ENCODE measurements around the gene PRTN3.
"Not testable (repeated sequence)": the region's sequence is repeated elsewhere in the genome, so short reads cannot be mapped to it uniquely, and the experiment has no call there.

The PRTN3 gene

DNA sequence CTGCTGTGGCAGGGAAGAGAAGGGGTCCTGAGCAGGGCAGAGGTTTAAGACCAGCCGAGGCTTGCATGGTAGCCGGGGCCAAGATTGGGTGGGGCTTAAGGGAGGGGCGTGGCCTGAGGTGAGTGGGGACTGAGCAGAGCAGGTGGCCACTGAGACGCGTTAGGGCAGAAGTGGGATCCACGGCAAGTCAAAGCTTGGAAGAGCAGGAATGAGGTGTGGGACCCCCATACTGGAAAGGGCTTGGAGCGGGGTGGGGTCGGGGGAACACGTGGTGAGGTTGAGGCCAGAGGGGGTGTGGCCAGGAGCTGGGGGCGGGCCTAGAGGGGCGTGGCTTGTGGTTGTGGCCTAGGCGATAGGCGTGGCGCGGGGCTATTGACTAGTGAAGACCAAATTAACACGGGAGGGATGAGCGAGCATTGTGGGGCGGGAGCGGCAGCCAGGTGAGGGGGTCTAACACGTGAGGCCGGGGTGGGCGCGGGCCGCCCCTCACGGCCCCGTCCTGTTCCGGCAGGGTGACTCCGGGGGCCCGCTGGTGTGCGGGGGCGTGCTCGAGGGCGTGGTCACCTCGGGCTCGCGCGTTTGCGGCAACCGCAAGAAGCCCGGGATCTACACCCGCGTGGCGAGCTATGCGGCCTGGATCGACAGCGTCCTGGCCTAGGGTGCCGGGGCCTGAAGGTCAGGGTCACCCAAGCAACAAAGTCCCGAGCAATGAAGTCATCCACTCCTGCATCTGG, 21.9 kb downstream of the PRTN3 start:
- DNase-seq (ENCODE audit: extremely low read depth in 1 of 2, low read depth in 1 of 2): peak; percentile 49 to 70

DNA sequence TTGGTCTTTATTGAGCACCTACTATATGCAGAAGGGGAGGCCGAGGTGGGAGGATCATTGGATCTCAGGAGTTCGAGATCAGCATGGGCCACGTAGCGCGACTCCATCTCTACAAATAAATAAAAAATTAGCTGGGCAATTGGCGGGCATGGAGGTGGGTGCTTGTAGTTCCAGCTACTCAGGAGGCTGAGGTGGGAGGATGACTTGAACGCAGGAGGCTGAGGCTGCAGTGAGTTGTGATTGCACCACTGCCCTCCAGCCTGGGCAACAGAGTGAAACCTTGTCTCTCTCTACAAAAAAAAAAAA, 22.5 kb downstream of the PRTN3 start:
- no peak for DNase-seq (ENCODE audit: extremely low read depth in 1 of 2, low read depth in 1 of 2)

DNA sequence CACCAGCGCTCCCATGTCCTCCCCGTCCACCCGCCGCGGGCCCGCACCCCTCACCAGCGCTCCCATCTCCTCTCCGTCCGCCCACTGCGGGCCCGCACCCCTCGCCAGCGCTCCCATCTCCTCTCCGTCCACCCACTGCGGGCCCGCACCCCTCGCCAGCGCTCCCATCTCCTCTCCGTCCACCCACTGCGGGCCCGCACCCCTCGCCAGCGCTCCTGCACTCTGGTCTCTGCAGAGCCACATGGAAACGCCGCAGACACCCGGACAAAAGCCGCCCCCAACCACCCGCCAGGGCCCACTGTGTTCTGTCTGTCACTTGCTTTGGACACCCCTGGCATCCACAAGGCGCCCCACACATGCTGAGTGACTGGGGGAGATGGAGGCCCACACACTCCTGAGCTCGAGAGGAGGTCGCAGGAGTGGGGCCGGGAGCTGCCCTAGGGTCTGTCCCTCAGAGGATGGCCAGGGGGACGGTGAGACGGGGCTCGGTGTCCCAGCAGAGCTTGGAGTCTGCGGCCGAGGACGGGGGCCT, 26.0 kb downstream of the PRTN3 start:
- no peak for DNase-seq (ENCODE audit: extremely low read depth in 1 of 2, low read depth in 1 of 2)

DNA sequence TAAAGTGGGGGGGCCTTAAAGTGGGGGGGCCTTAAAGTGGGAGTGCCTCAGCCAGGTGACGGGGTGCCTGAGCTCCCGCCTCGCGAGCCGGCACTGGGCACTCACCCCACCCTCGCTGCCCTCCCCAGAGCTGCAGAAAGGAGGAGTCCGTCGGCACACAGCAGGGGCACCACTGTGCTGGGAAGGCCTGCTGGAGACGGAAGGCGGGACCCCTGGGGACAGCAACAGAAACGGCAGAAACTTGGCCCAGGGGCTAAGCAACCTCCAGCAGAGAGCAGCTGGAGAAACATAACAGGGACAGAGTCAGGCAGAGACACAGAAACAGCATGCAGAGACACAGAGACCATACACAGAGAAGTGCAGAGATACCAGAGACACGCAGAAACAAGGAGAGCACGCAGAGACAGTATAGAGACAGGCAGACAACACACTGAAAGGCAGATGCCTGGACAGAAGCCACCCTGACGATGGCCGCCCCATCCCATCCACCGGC, 26.5 kb downstream of the PRTN3 start:
- no peak for DNase-seq (ENCODE audit: extremely low read depth in 1 of 2, low read depth in 1 of 2)

DNA sequence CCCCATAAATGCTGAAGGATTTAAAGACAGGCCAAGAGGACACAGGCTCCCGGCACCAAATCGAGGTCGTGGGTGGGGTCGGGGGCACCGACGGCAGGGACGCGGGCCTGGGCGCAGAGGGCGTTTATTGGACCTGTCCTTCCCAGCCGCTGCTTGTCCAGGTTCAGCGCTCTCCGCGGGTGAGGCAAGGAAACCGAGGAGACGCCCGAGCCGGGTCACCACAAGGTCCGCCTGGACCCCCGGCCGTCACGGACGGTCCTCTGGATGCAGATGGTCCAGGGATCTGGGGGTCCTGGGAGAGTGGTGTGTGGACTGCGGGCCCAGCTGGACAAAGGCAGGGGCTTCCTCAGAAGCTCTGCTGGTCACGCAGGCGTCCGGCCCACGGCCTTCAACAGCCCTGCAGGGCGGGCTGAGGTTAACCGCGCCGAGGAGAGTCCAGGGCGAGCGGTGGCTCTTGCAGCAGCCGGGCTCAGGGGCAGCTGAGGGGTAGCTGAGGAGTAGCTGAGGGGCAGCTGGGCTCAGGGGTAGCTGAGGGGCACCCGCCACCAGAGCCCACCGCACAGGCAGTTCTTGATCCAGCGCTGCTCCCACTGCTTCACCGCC, 27.2 kb downstream of the PRTN3 start:
- DNase-seq (ENCODE audit: extremely low read depth in 1 of 2, low read depth in 1 of 2): no peak

DNA sequence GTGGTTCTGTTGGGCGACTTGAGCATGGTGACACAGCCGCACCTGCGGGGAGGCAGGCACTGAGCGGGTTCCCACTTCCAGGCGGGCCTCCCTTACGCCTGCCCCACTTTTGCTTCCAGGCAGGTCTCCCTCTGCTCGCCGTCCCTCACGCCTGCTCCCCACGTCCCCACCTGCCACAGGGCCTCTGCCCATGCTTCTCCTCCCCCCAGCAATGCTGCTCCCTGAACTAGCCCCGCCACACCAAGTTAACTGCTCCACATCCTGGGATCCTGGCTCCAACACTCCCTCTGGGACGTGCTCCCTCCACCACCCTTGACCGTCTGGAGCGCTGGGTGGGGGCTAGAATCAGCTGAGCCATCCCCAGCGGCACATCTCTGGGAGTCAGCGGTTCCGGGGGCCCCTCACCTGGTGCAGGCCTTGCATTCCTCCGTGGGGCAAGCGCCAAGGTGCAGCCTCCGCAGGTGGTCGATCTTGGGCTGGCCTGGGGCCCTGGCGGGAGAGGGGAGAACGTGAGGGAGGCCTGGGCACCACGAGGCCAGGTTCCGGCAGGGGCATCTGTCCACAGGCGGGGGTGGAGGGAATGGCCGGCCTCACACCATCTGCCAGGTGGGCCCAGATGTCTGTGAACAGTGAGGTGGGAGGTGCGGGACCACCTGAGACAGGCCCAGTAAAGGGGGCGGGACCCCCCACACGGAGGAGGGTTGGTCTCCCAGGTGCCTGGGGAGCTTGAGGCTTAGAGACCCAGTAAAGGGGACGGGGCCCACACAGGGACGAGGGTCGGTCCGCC, 27.9 kb downstream of the PRTN3 start:
- no peak for DNase-seq (ENCODE audit: extremely low read depth in 1 of 2, low read depth in 1 of 2)

DNA sequence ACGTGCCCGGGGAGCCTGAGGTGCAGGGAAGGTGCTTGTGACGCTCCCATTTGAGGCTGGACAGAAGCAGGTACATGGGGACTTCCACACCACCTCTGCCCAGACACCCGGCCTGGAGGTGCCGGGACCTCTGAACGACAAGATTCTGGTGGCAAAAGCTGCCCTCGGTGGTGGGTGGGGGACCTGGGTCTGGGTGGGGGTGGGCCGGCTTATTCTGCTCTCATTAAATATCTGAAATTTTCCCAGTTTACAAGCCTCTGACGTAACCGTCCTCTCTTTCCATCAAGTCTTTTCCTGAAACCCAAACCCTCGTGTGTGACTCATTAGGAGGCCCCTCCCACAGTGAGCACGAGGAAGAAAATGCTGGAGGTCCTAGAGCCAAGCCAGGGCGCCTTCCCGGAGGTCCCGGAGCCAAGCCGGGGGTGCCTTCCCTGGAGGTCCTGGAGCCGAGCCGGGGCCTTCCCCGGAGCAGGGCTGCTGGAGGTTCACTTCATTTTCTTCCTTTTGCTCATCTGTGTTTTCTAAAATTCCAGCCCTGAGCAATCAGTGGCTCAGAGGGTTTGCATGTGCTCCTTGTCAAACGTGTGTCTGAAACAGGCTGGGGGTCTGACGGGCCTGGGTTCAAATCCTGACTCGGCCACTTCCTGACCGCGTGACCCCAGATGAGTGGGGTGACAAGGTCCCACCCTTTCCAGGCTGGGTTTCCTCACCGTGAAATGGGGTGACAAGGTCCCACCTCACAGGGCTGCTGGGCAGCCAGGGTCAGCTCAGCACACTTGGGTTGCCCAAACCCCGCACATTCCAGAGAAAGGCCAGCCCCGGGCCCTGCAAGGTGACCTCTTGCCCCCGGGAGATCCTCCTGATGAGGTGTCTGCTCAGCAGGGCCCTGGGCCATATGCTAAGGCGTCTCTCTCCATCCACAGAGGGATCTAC, 28.7 kb downstream of the PRTN3 start:
- DNase-seq (ENCODE audit: extremely low read depth in 1 of 2, low read depth in 1 of 2): no peak

DNA sequence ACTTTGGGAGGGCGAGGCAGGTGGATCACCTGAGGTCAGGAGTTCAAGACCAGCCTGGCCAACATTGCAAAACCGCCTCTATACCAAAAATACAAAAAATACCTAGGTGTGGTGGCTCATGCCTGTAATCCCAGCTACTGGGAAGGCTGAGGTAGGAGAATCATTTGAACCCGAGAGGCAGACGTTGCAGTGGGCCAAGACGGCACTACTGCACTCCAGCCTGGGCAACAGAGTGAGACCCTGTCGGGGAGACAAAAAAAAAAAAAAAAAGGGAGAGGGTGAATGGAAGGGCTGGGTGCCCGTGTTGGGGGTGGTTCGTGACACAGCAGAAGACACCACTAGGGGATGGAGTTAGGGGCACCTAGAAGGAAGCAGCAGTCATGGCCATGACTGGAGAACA, 29.5 kb downstream of the PRTN3 start:
- DNase-seq (ENCODE audit: extremely low read depth in 1 of 2, low read depth in 1 of 2): no peak

DNA sequence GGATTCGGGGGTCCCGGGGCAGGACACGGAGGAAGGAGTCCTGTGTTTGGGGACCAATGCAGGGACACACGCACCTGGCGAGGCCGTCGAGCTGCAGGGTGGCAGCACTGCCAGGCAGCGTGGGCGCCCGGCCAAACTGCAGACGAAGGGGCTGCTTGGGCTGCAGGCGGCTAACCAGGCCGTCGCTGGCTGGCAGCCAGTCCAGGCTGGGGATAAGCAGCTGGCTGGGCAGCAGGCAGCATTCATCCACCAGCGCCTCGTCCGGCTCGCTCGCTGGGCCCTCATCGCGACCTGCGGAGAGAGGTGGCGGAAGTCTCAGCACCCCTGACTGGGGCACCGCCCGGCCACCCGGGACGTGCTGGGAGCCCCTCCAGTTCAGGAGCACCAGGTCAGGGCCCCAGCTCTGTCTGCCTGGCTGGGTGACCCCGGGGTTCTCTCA, 30.2 kb downstream of the PRTN3 start:
- DNase-seq (ENCODE audit: extremely low read depth in 1 of 2, low read depth in 1 of 2): no peak

DNA sequence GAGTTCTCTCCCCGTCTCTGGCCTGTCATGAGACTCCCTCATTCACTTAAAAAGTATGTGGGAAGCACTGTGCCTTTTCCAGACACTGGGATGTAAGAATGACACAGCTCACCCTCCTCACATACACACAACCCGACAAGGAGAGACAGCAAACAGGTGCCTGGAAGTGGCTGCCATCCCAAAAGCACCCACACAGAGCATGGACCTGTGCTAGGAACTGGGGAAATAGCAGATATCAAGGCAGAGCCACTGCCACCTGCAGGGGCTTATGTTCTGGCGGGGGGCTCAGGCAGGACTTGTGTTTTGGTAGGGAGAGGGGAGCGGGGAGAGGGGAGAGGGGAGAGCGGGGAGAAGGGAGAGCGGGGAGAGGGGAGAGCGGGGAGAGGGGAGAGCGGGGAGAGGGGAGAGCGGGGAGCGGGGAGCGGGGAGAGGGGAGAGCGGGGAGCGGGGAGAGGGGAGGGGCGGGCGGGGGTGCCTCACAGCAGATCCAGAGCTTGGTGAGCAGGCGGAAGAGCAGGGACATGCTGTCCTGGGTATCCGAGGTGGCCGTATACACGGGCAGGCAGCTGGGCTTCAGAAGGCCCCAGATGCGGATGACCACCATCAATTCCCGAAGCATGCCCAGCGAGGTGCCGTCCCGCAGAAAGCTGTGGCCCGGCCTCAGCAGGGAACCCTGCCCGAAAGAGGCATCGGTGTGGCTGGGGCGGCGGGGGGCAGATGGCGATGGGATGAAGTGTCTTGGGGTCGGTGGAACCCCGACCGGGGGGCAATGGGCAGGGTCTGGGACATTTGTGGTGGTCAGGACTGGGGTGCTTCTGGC, 30.9 kb downstream of the PRTN3 start:
- peak in 1 of 2 donors; percentile 28 for DNase-seq (ENCODE audit: extremely low read depth in 1 of 2, low read depth in 1 of 2)

DNA sequence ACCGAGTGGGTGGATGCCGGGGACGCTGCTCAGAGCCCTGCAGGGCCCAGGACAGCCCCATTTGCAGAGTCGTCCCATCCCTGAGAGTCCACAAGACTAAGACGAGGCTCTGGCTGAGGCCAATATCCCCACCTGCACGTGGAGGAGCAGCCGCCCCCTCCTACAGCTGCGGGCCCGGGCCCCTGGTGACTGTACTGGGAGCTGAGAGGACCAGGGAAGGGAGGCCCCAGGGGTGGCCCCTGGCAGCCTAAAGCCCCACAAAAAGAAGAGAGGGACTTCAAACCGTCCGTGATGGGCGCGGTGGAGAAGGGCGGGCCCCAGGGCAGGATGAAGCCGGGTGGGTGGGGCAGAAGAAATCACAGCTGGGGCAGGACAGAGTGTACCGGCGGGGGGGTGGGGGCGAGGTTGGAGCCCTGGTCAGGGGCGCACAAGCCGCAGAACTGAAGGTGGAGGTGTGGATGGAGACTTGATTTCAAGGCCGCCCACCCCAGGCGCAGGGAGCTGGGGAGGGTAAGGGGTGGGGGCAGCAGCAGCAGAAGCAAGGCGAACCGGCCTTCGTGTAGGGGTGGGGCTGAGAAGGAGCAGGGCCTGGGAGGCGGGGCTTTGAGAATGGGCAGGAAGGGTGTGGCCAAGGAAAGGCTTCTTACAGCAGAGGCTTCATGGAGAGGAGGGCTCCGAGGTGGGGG, 31.6 kb downstream of the PRTN3 start:
- peak; percentile 67 to 72 for DNase-seq (ENCODE audit: extremely low read depth in 1 of 2, low read depth in 1 of 2)

DNA sequence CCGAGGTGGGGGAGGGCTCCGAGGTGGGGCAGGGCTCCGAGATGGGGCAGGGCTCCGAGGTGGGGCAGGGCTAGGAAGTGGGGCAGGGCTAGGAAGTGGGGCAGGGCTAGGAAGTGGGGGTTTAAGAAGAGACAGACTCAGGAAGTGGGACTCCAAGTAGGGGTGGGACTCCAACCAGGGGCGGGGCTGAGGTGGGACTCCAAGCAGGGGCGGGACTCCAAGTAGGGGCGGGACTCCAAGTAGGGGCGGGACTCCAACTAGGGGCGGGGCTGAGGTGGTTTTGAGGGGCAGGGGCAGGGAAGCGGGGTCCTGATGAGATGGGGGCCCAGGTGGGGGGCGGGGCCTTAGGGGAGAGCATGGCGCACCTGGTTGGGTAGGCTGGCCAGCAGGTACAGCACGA, 32.3 kb downstream of the PRTN3 start:
- peak; percentile 52 to 56 for DNase-seq (ENCODE audit: extremely low read depth in 1 of 2, low read depth in 1 of 2)

DNA sequence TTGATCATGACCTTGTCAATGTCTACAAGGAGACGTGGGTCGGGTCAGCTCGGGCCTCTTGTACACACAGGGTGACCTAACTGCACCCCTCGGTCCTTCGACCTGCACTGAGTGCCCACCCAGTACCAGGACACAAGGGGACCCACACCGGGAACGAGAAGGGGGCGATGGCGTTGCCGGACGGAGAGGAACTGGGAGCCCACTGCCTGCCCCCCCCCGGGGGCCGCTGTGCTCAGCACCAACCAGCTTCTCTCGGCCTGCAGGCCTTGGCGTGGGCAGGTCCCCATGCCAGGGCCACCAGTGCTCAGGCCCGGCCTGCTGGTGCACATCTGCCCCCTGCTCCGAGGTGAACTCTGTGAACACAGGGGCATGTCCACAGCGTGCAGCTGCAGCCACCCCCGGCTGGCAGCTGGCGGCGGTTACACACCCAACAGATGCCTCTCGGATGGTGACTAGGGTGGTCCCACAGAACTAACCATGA, 32.8 kb downstream of the PRTN3 start:
- DNase-seq (ENCODE audit: extremely low read depth in 1 of 2, low read depth in 1 of 2): no peak

DNA sequence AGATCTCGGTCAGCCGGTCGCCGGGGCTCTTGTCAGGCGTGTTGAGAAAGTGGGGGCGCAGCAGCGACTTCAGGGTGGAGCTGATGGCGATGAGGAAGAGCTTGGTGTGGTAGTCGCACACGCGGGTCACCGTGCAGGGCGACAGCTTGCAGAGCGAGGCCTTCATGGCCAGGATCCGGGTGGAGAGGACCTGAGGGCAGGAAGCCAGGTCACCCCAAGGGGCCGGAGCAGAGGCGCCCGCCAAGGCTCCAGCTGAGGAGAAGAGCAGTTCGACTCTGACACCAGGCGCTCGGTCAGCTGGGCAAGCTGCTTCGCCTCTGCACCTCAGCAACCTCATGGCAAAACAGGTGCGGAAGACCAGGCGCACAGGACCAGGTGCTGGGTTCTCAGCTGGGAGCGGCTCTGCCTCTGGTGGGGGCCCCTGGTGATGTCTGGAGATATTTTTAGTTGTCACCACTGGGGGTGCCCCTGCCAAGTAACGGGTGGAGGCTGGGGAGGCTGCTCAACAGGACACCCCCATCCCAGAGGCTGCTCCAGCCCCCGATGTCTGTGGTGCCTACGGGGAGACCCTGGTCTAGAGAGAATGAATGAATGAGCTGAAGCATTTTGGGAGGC, 34.6 kb downstream of the PRTN3 start:
- DNase-seq (ENCODE audit: extremely low read depth in 1 of 2, low read depth in 1 of 2): no peak

DNA sequence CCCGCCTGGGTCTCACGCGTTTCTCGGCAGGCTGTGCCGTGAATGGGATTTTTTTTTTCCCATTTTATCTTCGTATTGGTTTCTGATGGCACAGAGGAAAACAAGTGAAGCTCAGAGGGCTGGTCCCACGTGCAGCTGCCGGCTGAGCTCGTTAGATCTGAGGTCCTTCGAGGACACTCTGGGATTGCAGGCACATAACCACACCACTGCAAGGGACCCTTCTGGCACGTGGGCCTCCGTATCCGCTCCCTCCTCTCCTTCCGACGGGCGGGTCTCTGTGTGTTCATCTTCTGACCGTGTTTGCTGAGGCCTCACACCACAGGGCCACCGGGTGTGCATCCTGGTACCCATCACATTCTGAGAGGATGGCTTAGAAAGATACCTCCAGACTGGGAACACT, 35.3 kb downstream of the PRTN3 start:
- no peak for DNase-seq (ENCODE audit: extremely low read depth in 1 of 2, low read depth in 1 of 2)

DNA sequence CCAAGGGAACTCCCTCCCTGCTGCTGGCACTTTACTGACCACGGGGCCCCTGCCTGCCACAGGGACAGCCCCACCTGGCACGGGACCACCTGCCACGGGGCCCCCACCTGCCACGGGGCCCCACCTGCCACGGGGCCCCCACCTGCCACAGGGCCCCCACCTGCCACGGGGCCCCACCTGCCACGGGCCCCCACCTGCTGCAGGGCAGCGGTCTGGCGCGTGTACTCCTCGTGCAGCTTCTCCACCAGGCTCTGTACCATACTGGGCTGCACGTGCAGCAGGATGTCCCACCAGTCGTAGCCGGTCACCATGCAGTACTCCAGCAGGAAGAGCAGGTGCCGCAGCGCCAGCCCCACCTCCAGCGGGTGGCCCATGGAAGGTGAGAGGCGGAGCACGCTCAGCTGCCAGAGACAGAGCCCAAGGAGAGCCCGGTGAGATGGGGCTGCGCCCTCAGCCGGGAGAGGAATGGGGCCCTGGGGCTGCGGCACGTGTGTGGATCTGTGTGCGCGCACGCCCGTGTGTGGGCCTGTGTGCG, 36.0 kb downstream of the PRTN3 start:
- no peak for DNase-seq (ENCODE audit: extremely low read depth in 1 of 2, low read depth in 1 of 2)

DNA sequence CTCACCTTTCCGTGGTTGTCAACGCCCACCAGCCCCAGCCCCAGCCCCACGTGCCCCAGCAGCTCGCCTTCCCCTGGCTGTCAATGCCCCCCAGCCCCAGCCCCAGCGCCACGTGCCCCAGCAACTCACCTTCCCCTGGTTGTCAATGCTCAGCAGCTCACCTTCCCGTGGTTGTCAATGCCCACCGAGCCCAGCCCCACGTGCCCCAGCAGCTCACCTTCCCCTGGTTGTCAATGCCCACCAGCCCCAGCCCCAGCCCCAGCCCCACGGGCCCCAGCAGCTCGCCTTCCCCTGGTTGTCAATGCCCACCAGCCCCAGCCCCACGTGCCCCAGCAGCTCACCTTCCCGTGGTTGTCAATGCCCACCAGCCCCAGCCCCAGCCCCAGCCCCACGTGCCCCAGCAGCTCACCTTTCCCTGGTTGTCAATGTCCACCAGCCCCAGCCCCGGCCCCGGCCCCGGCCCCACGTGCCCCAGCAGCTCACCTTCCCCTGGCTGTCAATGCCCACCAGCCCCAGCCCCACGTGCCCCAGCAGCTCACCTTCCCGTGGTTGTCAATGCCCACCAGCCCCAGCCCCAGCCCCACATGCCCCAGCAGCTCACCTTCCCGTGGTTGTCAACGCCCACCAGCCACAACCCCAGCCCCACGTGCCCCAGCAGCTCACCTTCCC, 37.3 kb downstream of the PRTN3 start:
- DNase-seq (ENCODE audit: extremely low read depth in 1 of 2, low read depth in 1 of 2): not testable (repeated sequence)

Data from activated CD8-positive, alpha-beta memory T cell treated with anti-CD3 and anti-CD28 coated beads for 1 hour (primary cell).